Activated CD8-positive, alpha-beta memory T cell treated with anti-CD3 and anti-CD28 coated beads for 4 hours (primary cell): ENCODE measurements around the gene IL17C.
"Not testable (repeated sequence)": the region's sequence is repeated elsewhere in the genome, so short reads cannot be mapped to it uniquely, and the experiment has no call there.

Experiments used
- DNase-seq, 2 donors: peaks; one replicate each; pipeline ENCODE4 v3.0.0-alpha.2; 2020; ENCODE audit warnings: low read depth in 2 of 2

IL17C gene

DNA sequence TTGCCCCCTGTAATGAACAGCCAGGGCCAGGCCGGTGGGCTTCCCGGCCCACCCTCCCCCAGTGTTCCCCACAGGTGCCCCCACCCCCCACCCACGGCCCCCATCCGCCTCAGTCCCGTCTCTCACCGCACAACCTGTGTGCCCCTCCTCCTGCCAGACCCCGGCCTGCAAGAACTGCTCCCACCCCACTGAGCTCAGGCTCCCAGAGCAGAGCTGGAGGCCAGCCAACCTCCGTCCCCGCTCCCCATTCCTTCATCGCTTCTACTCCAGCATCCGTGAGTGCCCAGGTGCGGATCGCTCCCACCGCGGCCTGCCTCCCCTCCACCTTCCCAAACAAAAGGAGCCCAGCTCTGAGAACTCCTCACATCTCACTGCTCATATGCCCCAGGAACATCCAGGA is 20.3 kb downstream of the IL17C start:
- no peak for DNase-seq

DNA sequence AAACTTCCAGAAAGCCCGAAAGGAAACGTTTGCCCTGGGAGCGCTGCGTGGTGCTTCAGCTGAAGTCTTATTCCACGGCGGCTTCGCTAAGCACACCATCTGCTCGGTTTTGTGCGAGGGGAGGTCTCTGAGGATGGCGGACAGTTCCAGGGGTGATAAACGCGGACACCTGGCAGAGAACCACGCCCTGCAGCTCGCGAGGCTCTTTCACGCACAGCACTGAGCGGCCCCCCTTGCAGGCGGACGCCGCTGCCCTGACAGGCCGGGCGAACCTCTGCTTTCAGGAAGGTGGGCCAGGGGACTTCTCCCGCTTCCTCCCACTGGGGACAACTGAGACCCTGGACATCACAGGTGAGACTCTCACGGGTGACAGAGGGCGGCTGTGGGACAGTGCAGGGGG is 20.8 kb downstream of the IL17C start:
- no peak for DNase-seq

DNA sequence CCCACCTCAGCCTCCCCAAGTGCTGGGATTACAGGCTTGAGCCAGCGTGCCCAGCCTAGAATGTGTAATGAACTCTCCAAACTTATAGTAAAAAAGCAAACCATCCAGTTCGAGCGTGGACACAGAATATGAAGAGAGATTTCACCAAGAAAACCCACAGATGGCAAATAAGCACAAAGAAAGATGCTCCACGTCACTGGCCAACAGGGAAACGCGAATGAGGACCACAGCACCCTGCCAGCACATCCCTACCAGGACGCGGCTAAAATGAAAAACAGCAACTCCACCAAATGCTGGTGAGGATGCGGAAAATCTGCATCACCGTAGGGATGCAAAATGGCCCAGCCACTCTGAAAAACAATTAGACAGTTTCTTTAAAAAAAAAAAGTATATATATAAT is 23.1 kb downstream of the IL17C start:
- no peak for DNase-seq

DNA sequence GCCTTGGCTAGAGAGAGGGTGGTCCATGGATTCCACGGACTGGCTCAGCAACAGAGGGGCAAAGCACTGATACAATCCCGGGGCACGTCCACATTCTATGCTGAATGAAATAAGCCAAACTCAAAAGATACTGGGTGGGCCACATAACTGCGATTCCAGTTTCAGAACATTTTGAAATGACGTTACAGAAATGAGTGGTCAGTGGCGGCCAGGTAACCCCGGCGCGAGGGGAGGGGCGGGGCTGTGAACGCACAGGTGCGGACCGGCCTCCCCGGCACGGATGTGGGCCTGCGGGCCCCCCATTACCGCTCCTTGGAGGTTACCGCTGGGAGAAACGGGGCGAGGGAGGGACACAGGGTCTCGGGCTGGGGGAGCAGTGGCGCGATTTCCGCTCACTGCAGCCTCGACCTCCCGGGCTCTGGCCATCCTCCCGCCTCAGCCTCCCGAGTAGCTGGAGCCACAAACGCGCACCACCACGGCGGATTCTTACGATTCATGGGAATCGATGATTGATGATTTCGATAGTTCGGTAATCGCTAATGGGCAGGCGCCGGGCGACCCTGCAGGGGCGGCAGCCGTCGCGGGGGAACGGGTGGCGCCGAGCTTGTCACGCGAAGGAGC is 24.0 kb downstream of the IL17C start:
- no peak for DNase-seq

DNA sequence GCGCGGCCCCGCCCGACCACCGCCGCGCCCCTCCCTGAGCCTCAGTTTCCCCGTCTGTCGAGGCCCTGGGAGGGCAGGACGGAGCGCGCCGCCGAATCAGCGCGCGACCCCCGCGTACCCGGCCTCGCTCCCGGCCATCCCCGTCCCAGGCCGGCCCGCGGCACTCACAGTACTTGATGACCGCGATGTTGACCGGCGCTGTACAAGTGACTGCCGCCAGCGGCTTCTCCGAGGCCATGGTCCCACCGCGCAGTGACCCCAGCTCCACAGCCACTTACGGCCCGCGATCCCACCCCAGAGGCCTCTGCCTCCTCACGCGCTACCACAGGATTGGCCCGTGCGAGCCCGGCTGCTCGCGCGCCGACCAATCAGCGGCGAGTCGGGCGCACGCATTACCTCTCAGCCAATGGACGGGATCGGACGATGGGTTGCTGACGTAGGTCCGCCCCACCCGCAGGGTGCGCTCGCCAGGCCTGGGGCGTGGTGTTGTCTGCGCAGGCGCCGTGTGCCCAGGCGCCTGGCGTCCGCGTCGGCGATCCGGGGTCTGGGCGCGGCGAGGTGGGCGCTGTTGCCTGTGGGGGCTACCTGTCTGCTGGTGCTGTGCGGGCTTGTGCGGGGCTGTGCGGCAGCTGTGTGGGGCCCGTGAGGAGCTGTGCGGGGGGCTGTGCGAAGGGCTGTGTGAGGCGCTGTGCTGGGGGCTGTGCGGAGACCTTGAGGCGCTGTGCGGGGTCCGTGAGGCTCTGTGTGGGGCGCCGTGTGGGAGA is 24.7 kb downstream of the IL17C start, which contains the start of gene MVD:
Gene MVD (minus strand): TSS at position 249 of the 764 bp plus-strand sequence. CDS start 11 bp downstream, at position 238.
- DNase-seq, result peak; percentile 88 to 92

DNA sequence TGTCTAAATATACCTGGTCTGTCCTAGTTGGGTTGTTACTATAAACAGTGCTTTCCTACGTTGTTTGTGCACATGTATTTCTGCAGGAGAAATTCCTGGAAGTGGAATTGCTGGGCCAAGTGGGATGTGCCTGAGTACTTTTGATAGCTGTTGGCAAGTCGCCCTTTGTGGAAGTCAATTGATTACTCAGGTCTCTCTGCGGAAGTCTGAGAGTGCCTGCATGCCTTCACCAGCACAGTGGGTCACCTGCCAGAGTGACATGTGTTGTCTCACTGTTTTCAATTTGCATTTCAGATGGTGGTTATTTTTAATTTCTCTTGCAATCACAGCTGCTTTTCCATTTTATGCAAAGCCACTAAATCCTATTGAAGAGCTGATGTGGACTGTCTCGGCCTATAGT is 26.8 kb downstream of the IL17C start:
- no peak for DNase-seq

DNA sequence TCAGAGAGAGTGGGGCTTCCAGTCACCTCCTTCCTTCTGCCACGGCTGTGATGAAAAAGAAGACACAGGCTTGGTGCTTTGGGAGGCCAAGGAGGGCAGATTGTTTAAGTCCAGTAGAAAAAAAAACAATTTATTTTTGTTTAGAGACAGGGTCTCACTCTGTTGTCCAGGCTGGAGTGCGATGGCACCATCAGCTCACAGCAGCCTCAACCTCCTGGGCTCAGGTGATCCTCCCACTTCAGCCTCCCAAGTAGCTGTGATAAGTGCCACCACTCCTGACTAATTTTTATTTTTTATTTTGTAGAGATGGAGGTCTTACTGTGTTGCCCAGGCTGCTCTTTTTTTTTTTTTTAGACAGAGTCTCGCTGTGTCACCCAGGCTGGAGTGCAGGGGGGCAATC is 27.2 kb downstream of the IL17C start:
- DNase-seq, result no peak

DNA sequence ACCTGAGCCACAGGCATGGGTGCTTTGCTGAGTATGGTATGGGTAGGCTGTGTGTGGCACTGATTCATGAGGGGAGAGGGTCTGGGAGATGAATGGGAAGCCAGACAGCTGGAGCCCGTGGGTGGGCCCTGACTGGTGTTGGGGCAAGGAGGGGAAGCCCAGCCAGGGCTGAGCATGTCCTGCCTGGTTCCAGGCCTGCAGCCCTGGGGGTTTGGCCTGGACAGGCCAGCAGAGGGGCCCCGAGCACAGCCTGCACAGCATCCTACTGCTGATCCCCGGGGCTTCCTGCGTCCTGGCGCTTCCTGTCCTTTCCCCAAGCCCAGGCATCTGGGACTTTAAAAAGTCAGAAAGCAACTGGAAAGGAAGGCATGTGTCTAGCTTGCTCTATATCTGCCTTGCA is 29.1 kb downstream of the IL17C start:
- DNase-seq, result no peak

DNA sequence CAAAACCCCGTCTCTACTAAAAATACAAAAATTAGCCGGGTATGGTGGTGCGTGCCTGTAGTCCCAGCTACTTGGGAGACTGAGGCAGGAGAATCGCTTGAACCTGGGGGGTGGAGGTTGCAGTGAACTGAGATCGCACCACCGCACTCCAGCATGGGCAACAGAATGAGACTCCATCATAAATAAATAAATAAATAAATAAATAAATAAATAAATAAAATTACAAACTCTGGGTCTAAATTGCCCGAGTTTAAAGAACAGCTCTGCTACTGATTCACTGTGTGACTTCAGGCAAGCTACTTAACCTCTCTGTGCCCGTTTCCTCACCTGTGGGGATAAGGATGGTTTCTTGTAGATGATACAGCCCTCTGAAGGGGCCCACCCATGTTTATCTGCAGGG is 31.1 kb downstream of the IL17C start:
- DNase-seq, result not testable (repeated sequence)

DNA sequence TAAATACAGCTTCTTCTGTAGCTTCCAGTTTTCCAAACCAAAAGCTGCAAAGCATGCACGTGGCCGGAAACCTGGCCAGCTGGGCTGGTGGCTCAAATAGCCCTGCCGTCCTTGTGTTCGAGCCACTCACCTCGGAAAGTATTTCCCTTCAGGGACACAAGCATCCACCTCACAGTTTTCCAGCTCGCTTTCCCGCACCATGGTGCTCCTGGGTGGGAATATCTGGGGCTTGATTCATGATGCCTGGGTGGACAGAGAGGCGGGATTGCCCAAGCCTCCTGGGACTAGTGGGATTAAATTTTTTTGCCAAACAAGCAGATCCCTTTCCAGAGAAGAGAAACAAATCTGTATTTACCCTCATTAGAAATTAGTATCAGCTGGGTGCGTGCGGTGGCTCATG is 31.6 kb downstream of the IL17C start:
- DNase-seq, result no peak

DNA sequence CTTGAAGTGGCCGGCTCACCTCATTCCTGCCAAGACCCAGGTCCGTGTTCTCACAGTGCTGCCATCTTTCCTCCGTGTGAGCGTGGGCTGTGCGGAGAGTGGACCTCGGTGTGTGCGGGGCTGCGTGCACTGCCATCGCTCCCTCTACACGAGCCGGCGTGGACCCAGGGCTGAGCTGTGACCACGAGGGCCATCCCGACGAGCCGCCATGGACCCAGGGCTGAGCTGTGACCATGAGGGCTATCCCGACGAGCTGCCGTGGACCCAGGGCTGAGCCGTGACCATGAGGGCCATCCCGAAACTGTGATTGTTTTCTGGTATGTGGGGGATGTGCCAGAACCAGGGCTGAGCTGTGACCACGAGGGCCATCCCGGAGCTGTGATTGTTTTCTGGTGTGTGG is 33.4 kb downstream of the IL17C start:
- DNase-seq, result no peak

DNA sequence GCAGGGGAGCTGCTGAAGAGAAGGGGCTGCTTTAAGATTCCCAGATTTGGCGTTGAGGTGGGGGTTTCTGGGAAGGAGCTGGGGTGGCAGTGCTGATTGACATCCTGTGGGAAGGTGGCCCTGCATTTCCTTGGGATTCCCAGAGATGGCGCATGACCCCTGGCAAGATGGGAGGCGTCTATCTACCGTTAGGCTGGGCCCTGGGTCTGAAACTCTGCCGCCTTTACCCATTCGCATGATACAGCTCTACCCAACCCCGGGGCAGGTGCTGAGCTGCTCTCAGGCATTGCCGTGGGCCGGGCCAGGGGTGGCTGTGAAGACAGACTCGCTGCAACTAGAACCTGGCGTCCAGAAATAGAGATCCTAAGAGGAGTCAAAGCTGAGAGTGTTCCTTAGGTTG is 34.4 kb downstream of the IL17C start:
- DNase-seq, result no peak

DNA sequence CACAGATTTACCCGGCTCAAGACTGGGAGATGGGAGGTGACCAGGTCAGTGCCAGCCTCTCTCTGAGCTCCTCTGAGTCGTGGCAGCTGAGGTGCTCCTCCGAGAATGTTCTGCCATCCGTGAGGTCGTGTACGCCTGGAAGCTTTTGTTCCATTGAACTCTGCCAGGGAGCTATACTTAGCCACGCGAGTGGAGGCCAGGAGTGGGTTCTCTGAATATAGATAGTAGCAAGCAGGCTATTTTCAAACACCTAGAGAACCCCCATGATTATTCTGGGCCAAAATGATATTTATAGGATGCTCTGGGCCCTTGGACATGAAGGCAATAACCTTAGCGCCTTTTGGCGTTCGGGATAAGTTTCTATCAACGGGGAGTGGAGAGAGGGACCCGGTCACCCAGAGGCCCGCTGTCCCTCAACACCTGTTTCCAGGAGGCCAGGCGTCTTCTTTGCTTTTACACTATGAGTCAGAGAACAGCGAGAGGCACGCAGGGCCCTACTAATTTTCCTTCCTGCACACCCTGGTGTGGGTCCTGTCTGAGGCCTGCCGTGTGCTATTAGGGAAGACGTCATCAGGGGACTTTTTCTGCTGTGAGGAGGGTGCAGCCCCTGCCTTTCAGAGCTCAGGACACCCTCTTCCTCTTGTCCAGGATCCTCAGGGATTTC is 35.5 kb downstream of the IL17C start:
- DNase-seq, result no peak

DNA sequence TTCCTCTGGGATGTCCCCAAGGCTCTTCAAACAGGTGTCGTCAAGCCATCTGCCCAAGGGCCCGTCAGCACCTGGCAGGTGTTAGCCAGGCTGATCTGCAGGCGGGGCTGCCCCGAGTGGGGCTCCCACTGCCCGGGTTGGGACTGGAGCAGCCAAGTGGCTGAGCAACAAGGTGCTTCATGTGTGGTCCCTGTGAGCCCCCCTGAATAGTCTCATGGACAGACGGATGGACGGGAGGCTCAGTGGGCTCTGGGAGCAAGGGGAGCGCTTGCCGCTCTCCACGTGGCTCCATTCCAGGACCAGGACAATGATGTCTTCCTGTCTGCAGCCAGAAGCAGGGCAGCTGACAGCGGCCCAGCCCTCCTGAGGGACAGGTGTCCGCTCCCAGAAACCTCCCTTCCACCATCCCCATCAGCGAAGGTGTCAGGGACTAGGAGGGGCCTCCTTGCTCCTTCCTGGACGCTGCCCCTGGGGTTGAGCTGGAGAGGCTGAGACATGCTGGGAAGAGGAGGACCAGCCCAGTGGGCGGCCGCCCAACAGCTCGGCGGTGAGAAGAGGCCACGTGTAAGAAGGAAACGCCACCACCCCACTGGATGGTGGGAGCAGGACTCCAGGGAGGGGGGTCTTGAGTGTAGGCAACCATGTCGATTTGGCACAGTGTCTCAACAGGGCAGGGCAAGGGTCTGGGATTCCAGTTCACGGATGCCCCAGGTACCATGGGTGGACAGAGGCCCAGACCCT is 38.3 kb downstream of the IL17C start:
- DNase-seq, result no peak

DNA sequence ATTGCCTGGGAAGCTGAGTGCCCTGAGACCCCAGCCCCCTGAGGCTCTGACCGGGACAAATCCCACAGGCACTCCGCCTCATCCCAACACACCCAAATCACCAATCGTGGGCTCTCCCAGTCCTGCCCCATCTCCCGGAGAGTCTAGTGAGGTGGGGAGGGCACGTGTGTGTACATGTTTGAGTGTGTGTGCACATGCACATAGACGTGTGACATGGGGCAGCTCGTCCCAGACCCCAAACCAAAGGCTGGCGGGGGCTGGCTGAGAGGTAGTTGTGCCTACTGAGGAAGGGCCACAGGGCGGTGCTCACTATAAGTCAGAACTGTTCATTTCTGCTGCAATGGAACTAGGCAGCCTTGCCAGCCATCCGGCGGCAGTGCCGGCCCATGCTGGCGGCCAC is 39.3 kb downstream of the IL17C start:
- no peak for DNase-seq

DNA sequence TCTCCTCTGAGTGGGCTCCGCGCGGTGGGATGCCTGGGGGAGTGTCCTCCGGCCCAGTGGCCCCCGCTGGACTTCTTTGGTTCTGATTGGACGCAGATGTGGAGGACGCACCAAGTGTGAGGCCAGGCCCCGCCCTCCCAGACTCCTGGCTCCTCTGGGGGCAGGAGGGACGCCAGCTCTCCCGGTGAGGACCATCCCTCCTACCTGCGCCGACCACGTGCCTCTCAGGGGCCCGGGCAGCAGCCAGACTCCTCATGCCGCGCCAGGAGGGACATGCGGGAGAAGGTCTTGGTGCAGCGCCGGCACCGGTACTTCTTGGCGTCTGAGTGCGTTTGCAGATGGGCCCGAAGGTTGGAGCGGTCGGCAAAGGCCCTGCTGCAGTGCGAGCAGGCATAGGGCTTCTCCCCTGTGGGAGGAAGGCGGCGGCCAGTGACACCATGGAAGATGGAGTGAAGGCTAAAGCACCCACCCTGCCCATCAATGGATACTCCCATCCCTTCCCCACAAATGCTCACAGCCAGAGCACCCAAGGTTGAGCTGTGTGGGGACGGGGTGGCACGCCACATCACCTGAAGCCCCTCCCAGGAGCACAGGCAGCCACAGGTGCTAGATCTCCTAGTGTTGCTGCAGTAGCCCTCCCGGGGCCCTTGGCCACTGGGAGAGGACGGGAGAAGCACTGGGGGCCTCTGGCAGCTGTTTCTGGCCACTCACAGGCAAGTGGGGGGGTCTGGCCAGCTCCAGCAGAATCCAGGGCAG is 40.0 kb downstream of the IL17C start:
- DNase-seq, result no peak

DNA sequence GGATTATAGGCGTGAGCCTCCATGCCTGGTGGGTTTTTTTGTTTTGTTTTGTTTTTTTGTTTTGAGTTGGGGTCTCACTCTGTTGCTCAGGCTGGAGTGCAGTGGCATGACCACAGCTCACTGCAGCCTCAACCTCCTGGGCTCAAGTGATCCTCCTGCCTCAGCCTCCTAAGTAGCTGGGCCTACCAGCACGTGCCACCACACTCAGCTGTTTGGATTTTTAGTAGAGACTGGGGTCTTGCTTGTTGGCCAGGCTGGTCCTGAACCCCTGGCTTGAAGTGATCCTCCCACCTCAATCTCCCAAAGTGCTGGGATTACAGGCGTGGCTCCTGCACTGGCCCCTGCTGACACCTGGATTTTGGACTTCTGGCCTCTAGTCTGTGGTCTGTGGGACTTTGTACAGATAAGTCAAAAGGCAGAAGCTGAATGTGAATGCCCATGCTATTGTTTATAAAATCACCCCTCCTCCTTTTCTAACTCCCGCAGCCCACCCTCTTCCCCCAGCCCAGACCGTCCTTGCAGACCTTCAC is 42.2 kb downstream of the IL17C start:
- no peak for DNase-seq

DNA sequence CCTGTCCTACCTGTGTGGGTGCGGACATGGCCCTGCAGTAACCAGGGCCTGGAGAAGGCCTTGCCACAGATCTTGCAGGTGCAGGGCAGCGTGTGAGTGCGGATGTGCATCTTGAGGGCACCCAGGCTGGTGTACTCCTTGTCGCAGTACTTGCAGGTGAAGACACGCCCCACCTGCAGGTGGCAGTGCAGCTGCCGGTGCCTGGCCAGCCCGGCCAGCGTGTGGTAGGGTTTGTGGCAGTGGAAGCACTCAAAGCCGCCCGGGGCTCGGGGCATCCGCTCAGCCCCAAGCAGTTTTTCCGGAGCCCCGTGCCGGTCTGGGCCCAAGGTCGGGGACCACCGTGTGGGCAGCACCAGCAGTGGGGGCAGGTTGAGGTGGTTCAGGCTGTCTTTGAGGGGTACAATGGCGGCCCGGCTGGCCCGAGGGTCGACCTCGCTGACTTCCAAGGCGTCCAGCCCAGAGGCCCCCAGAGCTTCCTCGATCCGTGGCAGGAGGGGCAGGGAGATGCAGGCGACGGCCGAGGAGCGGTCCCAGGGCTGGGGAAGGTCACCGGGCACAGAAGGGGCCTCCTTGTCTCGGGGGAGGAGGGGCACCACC is 42.8 kb downstream of the IL17C start:
- DNase-seq, result no peak

DNA sequence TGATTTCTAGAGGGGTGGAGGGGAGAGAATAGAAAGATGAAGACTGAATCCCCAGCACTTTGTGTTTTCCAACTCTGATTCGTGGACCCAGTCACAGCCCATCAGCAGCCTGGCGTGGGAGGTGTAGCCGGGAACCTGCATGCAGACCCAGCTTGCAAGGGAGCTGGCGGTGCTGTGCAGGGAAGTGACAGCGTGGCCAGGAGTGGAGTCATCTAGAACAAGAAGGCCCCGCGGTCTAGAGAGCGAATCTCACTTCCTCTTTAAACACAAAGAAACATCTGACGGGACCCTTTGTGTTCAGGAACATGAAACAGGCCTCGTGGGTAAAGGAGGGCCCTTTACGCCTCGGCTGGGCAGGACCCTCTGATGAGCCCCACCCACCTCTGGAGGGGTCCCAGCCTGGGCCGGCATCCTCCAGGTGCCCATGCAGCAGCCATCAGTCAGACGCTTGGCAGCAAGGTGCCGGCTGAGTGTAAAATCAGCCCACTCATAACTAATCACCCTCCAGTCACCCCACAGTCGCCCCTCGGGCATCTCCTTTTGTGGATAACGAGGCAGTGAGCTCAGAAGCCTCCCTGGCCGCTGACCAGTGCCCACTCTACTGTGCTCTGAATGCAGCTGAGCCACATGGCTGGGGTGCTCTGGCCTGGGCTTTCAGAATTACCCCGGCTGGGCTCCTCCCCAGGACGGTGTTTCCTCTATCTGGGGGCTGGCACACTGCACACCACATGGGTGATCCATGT is 43.5 kb downstream of the IL17C start:
- DNase-seq, result no peak

DNA sequence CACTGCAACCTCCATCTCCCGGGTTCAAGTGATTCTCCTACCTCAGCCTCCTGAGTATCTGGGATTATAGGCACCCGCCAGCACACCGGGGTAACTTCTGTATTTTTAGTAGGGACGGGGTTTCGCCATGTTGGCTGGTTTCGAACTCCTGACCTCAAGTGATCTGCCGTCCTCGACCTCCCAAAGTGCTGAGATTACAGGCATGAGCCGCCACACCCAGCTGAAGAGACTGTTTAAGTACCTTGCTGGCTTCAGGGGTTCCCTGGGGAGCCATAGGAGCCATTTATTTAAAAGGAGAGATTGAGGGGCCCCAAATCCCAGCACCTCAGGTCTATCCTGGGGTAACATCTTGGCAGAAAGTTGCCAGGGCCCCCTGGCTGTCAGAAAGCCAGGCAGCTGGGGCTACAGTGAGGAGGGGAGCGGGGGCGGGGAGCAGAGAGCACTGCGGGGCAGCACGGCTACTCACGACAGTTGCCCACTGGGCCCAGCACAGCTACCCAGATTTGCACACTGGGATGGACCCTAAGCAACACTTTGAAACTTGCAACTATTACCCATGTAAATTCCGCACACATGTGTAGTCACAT is 46.3 kb downstream of the IL17C start:
- DNase-seq, result no peak
